ENCODE measurements around the gene PPIE.

- TF ChIP-seq POLR2A (IDR thresholded peaks at IDR 0.05; ENCODE audit: low read length) (no peak), GATA1 (IDR thresholded peaks at IDR 0.05; ENCODE audit: low read depth, low read length) (no peak)
Observed at GRCh38 chr1:39802496-39803260, 64.0 kb downstream of the PPIE start.
